ENCODE data around the gene RANGRF. TPM values are rescaled to one million over a fixed set of nuclear protein-coding genes. Genes with fewer than 3 reads are reported as not detected.
A peak's percentile ranks its signal among the peaks of the same experiment; 100 is the strongest.

Gene RANGRF
- total RNA-seq, 2 experiments from 2014 or later: 44.1 to 47.8 TPM

- no peak for TF ChIP-seq CTCF (IDR thresholded peaks at IDR 0.05)
- no peak for ATAC-seq
- H3K27me3 Mint-ChIP-seq: no peaks in the 10 kb centered on the region
- H3K4me1 Mint-ChIP-seq (ENCODE audit: low read depth): peaks cover 9% of the 10 kb centered on the region
- no peaks in the 10 kb centered on the region for H3K9me3 Mint-ChIP-seq
- no peak overlapping the region for H3K4me3 Mint-ChIP-seq
- ChIA-PET CTCF (interaction anchor here (1.1 to 1.6 kb wide), 2 partner anchors 18 to 204 kb away, joined by 3 to 5 read pairs; no protein-coding TSS in a partner anchor), POLR2A (interaction anchor here (0.6 to 0.8 kb wide), 3 partner anchors 12 to 62 kb away, joined by 3 read pairs; partner anchors contain the start of gene SLC25A35)
- intact Hi-C loops (cut with micrococcal nuclease): no loop called here
- H3K27ac Mint-ChIP-seq: no peak overlapping the region
- no peak for DNase-seq
- no peaks in the 10 kb centered on the region for H3K36me3 Mint-ChIP-seq (ENCODE audit: low read depth)
Measured at GRCh38 chr17:8283356-8283755, 5.1 kb upstream of the RANGRF start.

- no peak for TF ChIP-seq CTCF (IDR thresholded peaks at IDR 0.05)
- no peaks in the 10 kb centered on the region for H3K27me3 Mint-ChIP-seq
- no peak overlapping the region for H3K4me3 Mint-ChIP-seq
- ChIA-PET CTCF (interaction anchor here (0.8 to 1.1 kb wide), 3 partner anchors 17 to 205 kb away, joined by 3 read pairs; no protein-coding TSS in a partner anchor), POLR2A (interaction anchor here (0.7 kb wide), 1 partner anchor 32 kb away, joined by 3 read pairs; no protein-coding TSS in a partner anchor)
- intact Hi-C loops (cut with micrococcal nuclease): no loop called here
- DNase-seq (no peak), ATAC-seq (no peak)
- H3K9me3 Mint-ChIP-seq: no peaks in the 10 kb centered on the region
- no peak overlapping the region for H3K27ac Mint-ChIP-seq
- peaks cover 10% of the 10 kb centered on the region for H3K4me1 Mint-ChIP-seq (ENCODE audit: low read depth)
- H3K36me3 Mint-ChIP-seq (ENCODE audit: low read depth): no peaks in the 10 kb centered on the region
Measured at GRCh38 chr17:8284126-8284525, 4.3 kb upstream of the RANGRF start.

- Mint-ChIP-seq H3K4me3 (no peak overlapping the region), H3K9me3 (no peaks in the 10 kb centered on the region), H3K27ac (no peak overlapping the region), H3K27me3 (no peaks in the 10 kb centered on the region), H3K4me1 (ENCODE audit: low read depth) (peaks cover 23% of the 10 kb centered on the region), H3K36me3 (ENCODE audit: low read depth) (peaks cover 6% of the 10 kb centered on the region)
- intact Hi-C loops (cut with micrococcal nuclease): loop anchor here (5.0 kb wide), 1 partner anchor 33 kb away; no protein-coding TSS in a partner anchor
- ATAC-seq: no peak
- TF ChIP-seq CTCF (IDR thresholded peaks at IDR 0.05): no peak
- CTCF ChIA-PET: interaction anchor here (1.6 kb wide), 1 partner anchor 14 kb away, joined by 4 read pairs; no protein-coding TSS in a partner anchor
- DNase-seq: no peak
- POLR2A ChIA-PET: interaction anchor here (1.1 to 1.4 kb wide), 2 partner anchors 20 to 37 kb away, joined by 3 to 4 read pairs; partner anchors contain the start of gene PFAS
Measured at GRCh38 chr17:8285270-8286181, 2.9 kb upstream of the RANGRF start.

- intact Hi-C loops (cut with micrococcal nuclease): loop anchor here (5.0 kb wide), 1 partner anchor 35 kb away; no protein-coding TSS in a partner anchor
- ATAC-seq (no peak), DNase-seq (no peak)
- TF ChIP-seq CTCF (IDR thresholded peaks at IDR 0.05): no peak
- Mint-ChIP-seq H3K27me3 (no peaks in the 10 kb centered on the region), H3K27ac (peak overlapping the region; percentile 97), H3K9me3 (no peaks in the 10 kb centered on the region), H3K36me3 (ENCODE audit: low read depth) (peaks cover 9% of the 10 kb centered on the region), H3K4me3 (peak overlapping the region; percentile 87), H3K4me1 (ENCODE audit: low read depth) (peaks cover 30% of the 10 kb centered on the region)
- CTCF ChIA-PET: interaction anchor here (1.0 to 1.6 kb wide), 3 partner anchors 12 to 35 kb away, joined by 3 to 6 read pairs (median 5); no protein-coding TSS in a partner anchor
- POLR2A ChIA-PET: interaction anchor here (0.6 to 3.5 kb wide), 4 partner anchors 39 to 114 kb away, joined by 3 to 17 read pairs (median 8); partner anchors contain the start of genes CTC1 and PFAS
Measured at GRCh38 chr17:8287651-8288335, 677 bp upstream of the RANGRF start.

Measured in activated CD8-positive, alpha-beta T cell treated with anti-CD3 and anti-CD28 coated beads for 36 hours (primary cell).